Osteocyte (in vitro differentiated cells): ENCODE measurements around the gene ZNF358. TPM values are rescaled to one million over a fixed set of nuclear protein-coding genes. Genes with fewer than 3 reads are reported as not detected.

Experiments used
- DNase-seq: peaks from one replicate; pipeline ENCODE4 v3.0.0; 2021; ENCODE audit warnings: mixed read lengths; ENCODE audit not compliant: unreplicated experiment; ENCODE audit errors: extremely low spot score
- H3K27ac Mint-ChIP-seq: one replicate; pipeline ENCODE4 v1.8.0; 2021; ENCODE audit warnings: mild to moderate bottlenecking, mixed read lengths; ENCODE audit not compliant: unreplicated experiment
- H3K27me3 Mint-ChIP-seq: one replicate; pipeline ENCODE4 v1.8.0; 2021; ENCODE audit warnings: mixed read lengths; ENCODE audit not compliant: unreplicated experiment
- H3K36me3 Mint-ChIP-seq: one replicate; pipeline ENCODE4 v1.8.0; 2021; ENCODE audit warnings: mixed read lengths; ENCODE audit not compliant: unreplicated experiment
- H3K4me1 Mint-ChIP-seq: one replicate; pipeline ENCODE4 v1.8.0; 2021; ENCODE audit warnings: mixed read lengths; ENCODE audit not compliant: unreplicated experiment
- H3K4me3 Mint-ChIP-seq: one replicate; pipeline ENCODE4 v1.8.0; 2021; ENCODE audit warnings: mild to moderate bottlenecking, moderate library complexity, mixed read lengths; ENCODE audit not compliant: unreplicated experiment
- H3K9me3 Mint-ChIP-seq: one replicate; pipeline ENCODE4 v1.8.0; 2021; ENCODE audit warnings: mixed read lengths; ENCODE audit not compliant: unreplicated experiment
- total RNA-seq: library from RNA; stranded (reverse); gene quantifications from 2 replicates; pipeline ENCODE4 v1.2.1, GENCODE V29; 2021
- TF ChIP-seq, protein P1 (sequence below): fragments of 200-600 bp; sonication (generic); IDR thresholded peaks from 2 replicates; pipeline ENCODE4 v1.5.0; 2021; ENCODE audit warnings: antibody characterized with exemption, mild to moderate bottlenecking, moderate library complexity

ZNF358 gene
- total RNA-seq, 1 donor from 2014 or later = 93.5 TPM

DNA sequence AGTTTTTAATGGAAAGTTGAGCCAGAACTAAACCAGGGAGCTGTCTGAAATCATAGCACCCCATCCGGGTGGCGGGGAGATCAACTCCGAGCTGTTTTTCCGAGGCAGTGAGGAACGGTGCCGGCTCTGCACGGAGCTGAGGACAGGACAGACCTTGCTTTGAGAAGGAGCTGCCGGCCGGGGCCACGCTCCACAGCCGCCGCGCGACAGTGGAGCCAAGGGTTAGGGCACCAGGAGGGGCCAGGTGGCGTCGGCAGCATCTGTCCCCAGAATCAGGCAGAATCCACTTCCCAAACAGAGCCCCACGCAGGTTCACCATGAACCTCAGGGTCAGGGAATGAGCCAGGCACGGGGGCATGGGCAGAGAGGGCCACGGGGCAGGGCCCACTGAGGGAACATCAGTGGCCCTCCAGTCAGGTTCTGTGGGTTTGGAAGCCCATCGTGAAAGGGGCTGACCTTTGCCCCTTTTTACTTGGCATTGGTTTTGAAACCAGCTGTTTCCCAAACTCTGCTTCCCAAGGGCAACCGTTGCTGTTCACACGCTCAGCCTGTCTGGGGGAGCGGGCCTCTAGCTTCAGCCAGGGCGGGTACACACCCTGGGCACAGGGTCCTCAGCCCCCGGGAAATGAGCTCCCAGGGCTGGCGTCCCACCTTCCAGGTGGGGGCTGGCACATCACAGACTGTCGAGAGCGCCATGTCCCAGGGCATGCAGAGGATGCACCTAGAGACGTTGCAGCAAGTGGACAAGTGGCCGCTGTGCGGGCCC, 45.2 kb upstream of the ZNF358 start:
- H3K27me3 Mint-ChIP-seq = no peaks in the 10 kb centered on the region
- TF ChIP-seq, protein P1, sequence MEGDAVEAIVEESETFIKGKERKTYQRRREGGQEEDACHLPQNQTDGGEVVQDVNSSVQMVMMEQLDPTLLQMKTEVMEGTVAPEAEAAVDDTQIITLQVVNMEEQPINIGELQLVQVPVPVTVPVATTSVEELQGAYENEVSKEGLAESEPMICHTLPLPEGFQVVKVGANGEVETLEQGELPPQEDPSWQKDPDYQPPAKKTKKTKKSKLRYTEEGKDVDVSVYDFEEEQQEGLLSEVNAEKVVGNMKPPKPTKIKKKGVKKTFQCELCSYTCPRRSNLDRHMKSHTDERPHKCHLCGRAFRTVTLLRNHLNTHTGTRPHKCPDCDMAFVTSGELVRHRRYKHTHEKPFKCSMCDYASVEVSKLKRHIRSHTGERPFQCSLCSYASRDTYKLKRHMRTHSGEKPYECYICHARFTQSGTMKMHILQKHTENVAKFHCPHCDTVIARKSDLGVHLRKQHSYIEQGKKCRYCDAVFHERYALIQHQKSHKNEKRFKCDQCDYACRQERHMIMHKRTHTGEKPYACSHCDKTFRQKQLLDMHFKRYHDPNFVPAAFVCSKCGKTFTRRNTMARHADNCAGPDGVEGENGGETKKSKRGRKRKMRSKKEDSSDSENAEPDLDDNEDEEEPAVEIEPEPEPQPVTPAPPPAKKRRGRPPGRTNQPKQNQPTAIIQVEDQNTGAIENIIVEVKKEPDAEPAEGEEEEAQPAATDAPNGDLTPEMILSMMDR = no peak
- H3K4me1 Mint-ChIP-seq = no peaks in the 10 kb centered on the region
- no peak overlapping the region for H3K4me3 Mint-ChIP-seq
- H3K9me3 Mint-ChIP-seq = no peaks in the 10 kb centered on the region
- H3K27ac Mint-ChIP-seq = no peak overlapping the region
- DNase-seq = no peak
- peaks cover 9% of the 10 kb centered on the region for H3K36me3 Mint-ChIP-seq

DNA sequence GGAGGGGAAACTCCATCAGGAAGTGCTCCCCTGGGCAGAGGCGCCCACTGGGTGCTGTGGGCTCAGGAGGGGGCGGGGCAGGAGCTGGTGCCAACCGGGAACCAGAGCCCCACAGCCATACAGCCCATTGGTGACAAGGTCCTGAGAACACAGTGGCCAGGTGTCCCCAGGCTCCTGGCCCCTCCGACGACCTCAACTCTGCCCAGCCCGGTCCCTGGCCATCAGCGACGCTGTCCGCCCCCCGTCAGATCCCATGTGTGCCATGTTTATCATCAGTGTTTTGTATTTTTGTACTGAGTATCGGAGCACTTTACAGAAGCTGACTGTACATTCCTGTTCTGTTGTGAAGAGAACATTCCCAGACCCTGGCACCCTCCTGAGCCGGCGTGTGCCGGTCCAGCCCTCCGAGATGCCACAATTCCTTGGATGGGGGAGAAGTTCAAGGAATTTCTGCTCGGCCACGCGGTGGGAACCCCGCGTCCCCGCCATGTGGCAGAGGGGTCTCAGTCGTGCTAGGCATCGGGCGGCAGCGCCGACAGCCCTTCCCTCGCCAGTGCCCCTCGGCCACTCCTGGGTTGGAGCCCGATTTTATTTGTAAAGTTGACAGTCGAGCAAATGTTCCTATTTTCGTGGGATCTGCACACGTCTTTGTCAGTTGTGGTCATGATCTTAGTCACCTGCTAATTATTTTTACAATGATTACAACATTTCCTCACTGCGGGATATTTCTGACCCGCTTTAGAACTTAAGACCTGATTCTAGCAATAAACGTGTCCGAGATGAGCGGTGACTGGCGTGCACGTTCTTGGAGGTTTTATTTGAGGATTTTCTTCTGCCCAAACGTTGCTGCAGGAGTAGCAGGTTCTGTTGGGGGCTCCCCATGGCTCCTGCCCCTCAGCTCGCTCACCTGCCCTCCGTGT, 43.9 kb upstream of the ZNF358 start:
- no peak for DNase-seq
- H3K27ac Mint-ChIP-seq = no peak overlapping the region
- H3K27me3 Mint-ChIP-seq = no peaks in the 10 kb centered on the region
- no peak overlapping the region for H3K4me3 Mint-ChIP-seq
- peaks cover 9% of the 10 kb centered on the region for H3K36me3 Mint-ChIP-seq
- no peaks in the 10 kb centered on the region for H3K4me1 Mint-ChIP-seq
- TF ChIP-seq, protein P1 = no peak
- no peaks in the 10 kb centered on the region for H3K9me3 Mint-ChIP-seq

DNA sequence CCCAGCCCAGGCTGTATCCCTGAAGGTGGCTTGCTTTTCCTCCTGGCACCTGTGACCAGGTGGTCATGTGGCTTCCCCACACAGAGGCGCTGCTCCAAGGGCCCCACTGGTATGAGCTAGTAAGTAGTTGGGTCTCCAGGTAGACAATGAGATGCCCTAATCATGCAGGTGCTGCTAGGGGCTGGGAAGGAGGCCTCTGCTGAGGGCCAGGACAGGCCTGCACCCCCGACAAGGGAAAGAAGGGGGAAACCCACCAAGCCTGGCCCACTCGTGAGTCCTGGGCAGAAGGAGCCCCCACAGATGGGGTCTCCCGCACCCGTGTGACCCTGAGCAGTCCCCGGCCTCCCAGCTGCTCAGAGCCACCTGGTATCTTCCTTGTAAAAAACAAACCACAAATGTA, 40.2 kb upstream of the ZNF358 start:
- H3K27me3 Mint-ChIP-seq = no peaks in the 10 kb centered on the region
- TF ChIP-seq, protein P1 = no peak

DNA sequence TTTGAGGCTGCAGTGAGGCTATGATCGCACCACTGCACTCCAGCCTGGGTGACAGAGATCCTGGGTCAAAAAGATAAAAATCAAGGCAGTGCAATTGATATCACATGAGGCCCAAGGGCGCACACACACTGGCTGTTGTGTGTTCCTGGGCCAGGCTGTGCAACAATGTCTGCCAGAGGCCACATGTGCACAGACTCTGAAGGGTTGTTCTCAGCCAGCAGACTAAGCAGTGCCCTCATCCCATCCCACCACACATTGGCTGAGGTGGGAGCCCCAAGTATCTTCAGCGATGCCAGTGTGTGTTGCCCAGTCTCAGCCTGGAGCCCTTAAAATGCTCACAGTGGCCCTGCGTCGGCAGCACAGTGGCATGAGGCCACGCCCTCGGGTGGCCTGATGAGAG, 39.7 kb upstream of the ZNF358 start:
- Mint-ChIP-seq H3K4me1 (peaks cover 19% of the 10 kb centered on the region), H3K27me3 (no peaks in the 10 kb centered on the region), H3K36me3 (peaks cover 3% of the 10 kb centered on the region), H3K9me3 (no peaks in the 10 kb centered on the region), H3K4me3 (no peak overlapping the region), H3K27ac (no peak overlapping the region)
- no peak for DNase-seq
- TF ChIP-seq, protein P1 = no peak

More for the DNA sequence above, 40.2 kb upstream of the ZNF358 start:
- no peak overlapping the region for H3K4me3 Mint-ChIP-seq
- peaks cover 16% of the 10 kb centered on the region for H3K4me1 Mint-ChIP-seq
- H3K27ac Mint-ChIP-seq = no peak overlapping the region
- no peak for DNase-seq
- no peaks in the 10 kb centered on the region for H3K9me3 Mint-ChIP-seq
- H3K36me3 Mint-ChIP-seq = peaks cover 3% of the 10 kb centered on the region
